DND-41 (cell line): Measurements from ENCODE around the gene PTPN4.

Source experiments
- EZH2 ChIP-seq: IDR thresholded peaks from 3 replicates; pipeline ENCODE4 v1.6.1; 2012; ENCODE audit warnings: borderline replicate concordance, low read depth, mild to moderate bottlenecking, moderate library complexity, low read length, inconsistent platforms; ENCODE audit not compliant: severe bottlenecking
- TF ChIP-seq, protein P1 (sequence below): IDR thresholded peaks from 2 replicates; pipeline ENCODE4 v1.5.1; 2012; ENCODE audit warnings: borderline replicate concordance, low read length, moderate library complexity, mild to moderate bottlenecking; ENCODE audit not compliant: poor library complexity, severe bottlenecking; ENCODE audit errors: extremely low read depth

DNA sequence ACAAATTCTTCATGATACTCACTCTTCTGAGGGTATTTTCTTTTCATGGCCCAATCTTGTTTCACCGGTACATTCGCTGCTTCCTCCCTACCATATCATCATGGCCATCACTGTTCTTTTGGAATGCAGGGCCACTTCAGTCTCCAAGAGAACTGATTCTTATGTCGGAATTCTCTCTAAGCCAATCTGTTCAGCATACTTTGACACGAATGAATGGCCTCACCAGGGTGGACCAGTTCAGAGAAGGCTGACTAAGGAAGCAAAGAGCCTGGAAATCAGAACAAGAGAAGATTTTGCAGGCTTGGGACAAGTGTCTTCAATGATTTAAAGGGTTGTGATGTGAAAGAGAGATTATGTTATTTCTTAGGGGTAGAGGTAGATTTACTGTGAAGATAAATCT, 248.1 kb downstream of the PTPN4 start:
- TF ChIP-seq, protein P1, sequence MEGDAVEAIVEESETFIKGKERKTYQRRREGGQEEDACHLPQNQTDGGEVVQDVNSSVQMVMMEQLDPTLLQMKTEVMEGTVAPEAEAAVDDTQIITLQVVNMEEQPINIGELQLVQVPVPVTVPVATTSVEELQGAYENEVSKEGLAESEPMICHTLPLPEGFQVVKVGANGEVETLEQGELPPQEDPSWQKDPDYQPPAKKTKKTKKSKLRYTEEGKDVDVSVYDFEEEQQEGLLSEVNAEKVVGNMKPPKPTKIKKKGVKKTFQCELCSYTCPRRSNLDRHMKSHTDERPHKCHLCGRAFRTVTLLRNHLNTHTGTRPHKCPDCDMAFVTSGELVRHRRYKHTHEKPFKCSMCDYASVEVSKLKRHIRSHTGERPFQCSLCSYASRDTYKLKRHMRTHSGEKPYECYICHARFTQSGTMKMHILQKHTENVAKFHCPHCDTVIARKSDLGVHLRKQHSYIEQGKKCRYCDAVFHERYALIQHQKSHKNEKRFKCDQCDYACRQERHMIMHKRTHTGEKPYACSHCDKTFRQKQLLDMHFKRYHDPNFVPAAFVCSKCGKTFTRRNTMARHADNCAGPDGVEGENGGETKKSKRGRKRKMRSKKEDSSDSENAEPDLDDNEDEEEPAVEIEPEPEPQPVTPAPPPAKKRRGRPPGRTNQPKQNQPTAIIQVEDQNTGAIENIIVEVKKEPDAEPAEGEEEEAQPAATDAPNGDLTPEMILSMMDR = no peak
- TF ChIP-seq EZH2 = no peak
